GM23338 (cell line): Measurements from ENCODE around the gene TRPC4AP. TPM values are rescaled to one million over a fixed set of nuclear protein-coding genes. Genes with fewer than 3 reads are reported as not detected.

Experiments
- ATAC-seq: fragments of 200-7000 bp; cut with Tn5 transposase; 3 replicates; pipeline ENCODE4 v1.9.1; 2020
- DNase-seq: peaks from one replicate; pipeline ENCODE4 v3.0.0-alpha.2; 2015; ENCODE audit warnings: low spot score
- H2AFZ ChIP-seq: fragments of 200-600 bp; sonication (generic); 2 replicates; pipeline ENCODE4 v1.8.0; 2016; ENCODE audit warnings: antibody characterized with exemption, mild to moderate bottlenecking, moderate library complexity
- H3F3A ChIP-seq: fragments of 200-600 bp; sonication (generic); replicated peaks from 2 replicates; pipeline ENCODE4 v1.8.0; 2017; ENCODE audit warnings: antibody characterized with exemption, mixed run types, low read depth
- H3K27ac ChIP-seq: fragments of 200-600 bp; sonication (generic); 2 replicates; pipeline ENCODE4 v1.6.1; 2016; ENCODE audit warnings: low read depth
- H3K27me3 ChIP-seq: fragments of 200-600 bp; sonication (generic); 2 replicates; pipeline ENCODE4 v1.8.0; 2016; ENCODE audit warnings: mild to moderate bottlenecking, mixed run types, moderate library complexity; ENCODE audit not compliant: insufficient read depth
- H3K36me3 ChIP-seq: fragments of 200-600 bp; sonication (generic); 2 replicates; pipeline ENCODE4 v1.8.0; 2016; ENCODE audit warnings: mild to moderate bottlenecking; ENCODE audit not compliant: insufficient read depth
- H3K4me1 ChIP-seq: fragments of 200-600 bp; sonication (generic); 2 replicates; pipeline ENCODE4 v1.8.0; 2016; ENCODE audit warnings: mild to moderate bottlenecking, moderate library complexity; ENCODE audit not compliant: insufficient read depth
- H3K4me2 ChIP-seq: fragments of 200-600 bp; sonication (generic); 2 replicates; pipeline ENCODE4 v1.7.1; 2017; ENCODE audit warnings: mixed run types
- H3K4me3 ChIP-seq: fragments of 200-600 bp; sonication (generic); 2 replicates; pipeline ENCODE4 v1.6.1; 2016; ENCODE audit warnings: mixed run types
- H3K79me2 ChIP-seq: fragments of 200-600 bp; sonication (generic); replicated peaks from 2 replicates; pipeline ENCODE4 v1.8.0; 2017; ENCODE audit warnings: mild to moderate bottlenecking; ENCODE audit not compliant: insufficient read depth
- H3K9me2 ChIP-seq: fragments of 200-600 bp; sonication (generic); 2 replicates; pipeline ENCODE4 v1.8.0; 2017; ENCODE audit not compliant: insufficient read depth
- H4K20me1 ChIP-seq: fragments of 200-600 bp; sonication (generic); replicated peaks from 2 replicates; pipeline ENCODE4 v1.8.0; 2017; ENCODE audit warnings: mild to moderate bottlenecking; ENCODE audit not compliant: insufficient read depth
- H3K27ac Mint-ChIP-seq: 2 replicates; pipeline ENCODE4 v1.8.0; 2020; ENCODE audit warnings: inconsistent platforms, mild to moderate bottlenecking, moderate library complexity, mixed read lengths
- H3K27me3 Mint-ChIP-seq: 3 replicates; pipeline ENCODE4 v1.8.0; 2022; ENCODE audit warnings: low read depth, mild to moderate bottlenecking, moderate library complexity, mixed read lengths, inconsistent platforms; ENCODE audit not compliant: insufficient read depth, poor library complexity
- H3K36me3 Mint-ChIP-seq: 3 replicates; pipeline ENCODE4 v1.8.0; 2021; ENCODE audit warnings: low read depth, mild to moderate bottlenecking, inconsistent platforms, moderate library complexity, mixed read lengths
- H3K4me1 Mint-ChIP-seq: 3 replicates; pipeline ENCODE4 v1.8.0; 2020; ENCODE audit warnings: mild to moderate bottlenecking, inconsistent platforms, mixed read lengths
- H3K4me3 Mint-ChIP-seq: 3 replicates; pipeline ENCODE4 v1.8.0; 2021; ENCODE audit warnings: moderate library complexity, mild to moderate bottlenecking, inconsistent platforms, mixed read lengths
- H3K9me3 Mint-ChIP-seq: 3 replicates; pipeline ENCODE4 v1.8.0; 2020; ENCODE audit warnings: moderate library complexity, mild to moderate bottlenecking, inconsistent platforms, mixed read lengths
- CREB1 ChIP-seq: fragments of 250-450 bp; sonication (Bioruptor Pico); IDR thresholded peaks from 2 replicates; pipeline ENCODE4 v1.5.0; 2020; ENCODE audit warnings: low read depth, mild to moderate bottlenecking, moderate library complexity
- EZH2 ChIP-seq: fragments of 200-600 bp; sonication (generic); IDR thresholded peaks from one replicate; pipeline ENCODE4 v1.8.0; 2017; ENCODE audit warnings: antibody characterized with exemption, mild to moderate bottlenecking, low read depth; ENCODE audit not compliant: unreplicated experiment
- EZH2phosphoT487 ChIP-seq: fragments of 200-600 bp; sonication (generic); IDR thresholded peaks from one replicate; pipeline ENCODE4 v1.8.1; 2018; ENCODE audit warnings: antibody characterized with exemption; ENCODE audit not compliant: unreplicated experiment
- JUNB ChIP-seq: IDR thresholded peaks from one replicate; pipeline ENCODE4 v1.6.1; 2016; ENCODE audit warnings: antibody characterized with exemption; ENCODE audit not compliant: unreplicated experiment
- NANOG ChIP-seq: IDR thresholded peaks from 2 replicates; pipeline ENCODE4 v1.6.1; 2016; ENCODE audit warnings: antibody characterized with exemption, borderline replicate concordance
- POLR2AphosphoS5 ChIP-seq: IDR thresholded peaks from 2 replicates; pipeline ENCODE4 v1.6.1; 2016; ENCODE audit warnings: antibody characterized with exemption, low read depth
- STAT1 ChIP-seq: IDR thresholded peaks from one replicate; pipeline ENCODE4 v1.6.1; 2016; ENCODE audit warnings: antibody characterized with exemption; ENCODE audit not compliant: unreplicated experiment
- ZNF114 ChIP-seq: fragments of 250-450 bp; sonication (Bioruptor Pico); IDR thresholded peaks from 2 replicates; pipeline ENCODE4 v1.5.0; 2020; ENCODE audit warnings: mild to moderate bottlenecking, moderate library complexity
- polyA plus RNA-seq: library from polyadenylated mRNA; unstranded; fragments of >200 nt; fragmentation: Nextera tagmentation; extraction: Ambion mirVana; gene quantifications from 2 replicates; pipeline ENCODE4 v1.2.1, GENCODE V29; 2016
- total RNA-seq: library from RNA; depleted of rRNA; stranded (reverse); fragments of >200 nt; shearing (Covaris generic); gene quantifications from 2 replicates; pipeline ENCODE4 v1.2.3, GENCODE V29; 2014
- TF ChIP-seq, protein P1 (sequence below): IDR thresholded peaks from one replicate; pipeline ENCODE4 v1.6.1; 2018; ENCODE audit warnings: antibody characterized with exemption; ENCODE audit not compliant: unreplicated experiment
- TF ChIP-seq, protein P2 (sequence below): fragments of 250-450 bp; sonication (Bioruptor Pico); IDR thresholded peaks from 2 replicates; pipeline ENCODE4 v1.5.0; 2020; ENCODE audit warnings: mild to moderate bottlenecking, moderate library complexity
- TF ChIP-seq, protein P3 (sequence below): IDR thresholded peaks from 2 replicates; pipeline ENCODE4 v1.6.1; 2016; ENCODE audit warnings: antibody characterized with exemption
- TF ChIP-seq, protein P4 (sequence below), 2 experiments: fragments of 200-600 bp in 1 of 2; sonication (generic) in 1 of 2; conservative IDR thresholded peaks; 2 replicates each; pipeline versions ENCODE4 v1.5.1 to v1.6.1; 2016 to 2017; ENCODE audit warnings: antibody characterized with exemption in 2 of 2, low read depth in 2 of 2, mild to moderate bottlenecking in 2 of 2, moderate library complexity in 1 of 2

TRPC4AP gene
- total and polyA plus RNA-seq, 2 experiments from 2014 or later = 48.8 to 89.5 TPM

DNA sequence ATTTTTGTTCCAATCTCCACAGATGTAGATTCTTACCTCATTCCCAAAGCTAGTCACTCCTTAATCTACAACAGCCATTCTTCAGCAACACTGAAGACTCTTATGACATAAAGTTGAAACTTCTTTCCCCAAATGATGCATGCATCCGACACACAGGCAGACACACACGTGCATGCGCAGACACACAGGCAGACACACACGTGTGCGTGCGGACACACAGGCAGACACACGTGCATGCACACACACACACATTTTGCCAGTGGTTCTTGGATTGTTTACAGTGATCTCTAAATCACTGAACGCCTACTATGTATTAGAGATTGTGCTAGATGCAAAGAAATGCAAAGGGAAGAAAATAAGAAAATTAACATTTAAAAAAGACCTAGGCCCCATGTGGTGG lies 9.0 kb upstream of the TRPC4AP start:
- peaks cover 3% of the 10 kb centered on the region; the same call in 2 of the 3 replicates for H3K4me1 Mint-ChIP-seq
- TF ChIP-seq ZNF114 (no peak), EZH2 (no peak), JUNB (no peak), STAT1 (no peak), NANOG (no peak), EZH2phosphoT487 (no peak), POLR2AphosphoS5 (no peak), CREB1 (no peak)
- TF ChIP-seq, protein P1, sequence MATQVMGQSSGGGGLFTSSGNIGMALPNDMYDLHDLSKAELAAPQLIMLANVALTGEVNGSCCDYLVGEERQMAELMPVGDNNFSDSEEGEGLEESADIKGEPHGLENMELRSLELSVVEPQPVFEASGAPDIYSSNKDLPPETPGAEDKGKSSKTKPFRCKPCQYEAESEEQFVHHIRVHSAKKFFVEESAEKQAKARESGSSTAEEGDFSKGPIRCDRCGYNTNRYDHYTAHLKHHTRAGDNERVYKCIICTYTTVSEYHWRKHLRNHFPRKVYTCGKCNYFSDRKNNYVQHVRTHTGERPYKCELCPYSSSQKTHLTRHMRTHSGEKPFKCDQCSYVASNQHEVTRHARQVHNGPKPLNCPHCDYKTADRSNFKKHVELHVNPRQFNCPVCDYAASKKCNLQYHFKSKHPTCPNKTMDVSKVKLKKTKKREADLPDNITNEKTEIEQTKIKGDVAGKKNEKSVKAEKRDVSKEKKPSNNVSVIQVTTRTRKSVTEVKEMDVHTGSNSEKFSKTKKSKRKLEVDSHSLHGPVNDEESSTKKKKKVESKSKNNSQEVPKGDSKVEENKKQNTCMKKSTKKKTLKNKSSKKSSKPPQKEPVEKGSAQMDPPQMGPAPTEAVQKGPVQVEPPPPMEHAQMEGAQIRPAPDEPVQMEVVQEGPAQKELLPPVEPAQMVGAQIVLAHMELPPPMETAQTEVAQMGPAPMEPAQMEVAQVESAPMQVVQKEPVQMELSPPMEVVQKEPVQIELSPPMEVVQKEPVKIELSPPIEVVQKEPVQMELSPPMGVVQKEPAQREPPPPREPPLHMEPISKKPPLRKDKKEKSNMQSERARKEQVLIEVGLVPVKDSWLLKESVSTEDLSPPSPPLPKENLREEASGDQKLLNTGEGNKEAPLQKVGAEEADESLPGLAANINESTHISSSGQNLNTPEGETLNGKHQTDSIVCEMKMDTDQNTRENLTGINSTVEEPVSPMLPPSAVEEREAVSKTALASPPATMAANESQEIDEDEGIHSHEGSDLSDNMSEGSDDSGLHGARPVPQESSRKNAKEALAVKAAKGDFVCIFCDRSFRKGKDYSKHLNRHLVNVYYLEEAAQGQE = no peak
- TF ChIP-seq, protein P2, sequence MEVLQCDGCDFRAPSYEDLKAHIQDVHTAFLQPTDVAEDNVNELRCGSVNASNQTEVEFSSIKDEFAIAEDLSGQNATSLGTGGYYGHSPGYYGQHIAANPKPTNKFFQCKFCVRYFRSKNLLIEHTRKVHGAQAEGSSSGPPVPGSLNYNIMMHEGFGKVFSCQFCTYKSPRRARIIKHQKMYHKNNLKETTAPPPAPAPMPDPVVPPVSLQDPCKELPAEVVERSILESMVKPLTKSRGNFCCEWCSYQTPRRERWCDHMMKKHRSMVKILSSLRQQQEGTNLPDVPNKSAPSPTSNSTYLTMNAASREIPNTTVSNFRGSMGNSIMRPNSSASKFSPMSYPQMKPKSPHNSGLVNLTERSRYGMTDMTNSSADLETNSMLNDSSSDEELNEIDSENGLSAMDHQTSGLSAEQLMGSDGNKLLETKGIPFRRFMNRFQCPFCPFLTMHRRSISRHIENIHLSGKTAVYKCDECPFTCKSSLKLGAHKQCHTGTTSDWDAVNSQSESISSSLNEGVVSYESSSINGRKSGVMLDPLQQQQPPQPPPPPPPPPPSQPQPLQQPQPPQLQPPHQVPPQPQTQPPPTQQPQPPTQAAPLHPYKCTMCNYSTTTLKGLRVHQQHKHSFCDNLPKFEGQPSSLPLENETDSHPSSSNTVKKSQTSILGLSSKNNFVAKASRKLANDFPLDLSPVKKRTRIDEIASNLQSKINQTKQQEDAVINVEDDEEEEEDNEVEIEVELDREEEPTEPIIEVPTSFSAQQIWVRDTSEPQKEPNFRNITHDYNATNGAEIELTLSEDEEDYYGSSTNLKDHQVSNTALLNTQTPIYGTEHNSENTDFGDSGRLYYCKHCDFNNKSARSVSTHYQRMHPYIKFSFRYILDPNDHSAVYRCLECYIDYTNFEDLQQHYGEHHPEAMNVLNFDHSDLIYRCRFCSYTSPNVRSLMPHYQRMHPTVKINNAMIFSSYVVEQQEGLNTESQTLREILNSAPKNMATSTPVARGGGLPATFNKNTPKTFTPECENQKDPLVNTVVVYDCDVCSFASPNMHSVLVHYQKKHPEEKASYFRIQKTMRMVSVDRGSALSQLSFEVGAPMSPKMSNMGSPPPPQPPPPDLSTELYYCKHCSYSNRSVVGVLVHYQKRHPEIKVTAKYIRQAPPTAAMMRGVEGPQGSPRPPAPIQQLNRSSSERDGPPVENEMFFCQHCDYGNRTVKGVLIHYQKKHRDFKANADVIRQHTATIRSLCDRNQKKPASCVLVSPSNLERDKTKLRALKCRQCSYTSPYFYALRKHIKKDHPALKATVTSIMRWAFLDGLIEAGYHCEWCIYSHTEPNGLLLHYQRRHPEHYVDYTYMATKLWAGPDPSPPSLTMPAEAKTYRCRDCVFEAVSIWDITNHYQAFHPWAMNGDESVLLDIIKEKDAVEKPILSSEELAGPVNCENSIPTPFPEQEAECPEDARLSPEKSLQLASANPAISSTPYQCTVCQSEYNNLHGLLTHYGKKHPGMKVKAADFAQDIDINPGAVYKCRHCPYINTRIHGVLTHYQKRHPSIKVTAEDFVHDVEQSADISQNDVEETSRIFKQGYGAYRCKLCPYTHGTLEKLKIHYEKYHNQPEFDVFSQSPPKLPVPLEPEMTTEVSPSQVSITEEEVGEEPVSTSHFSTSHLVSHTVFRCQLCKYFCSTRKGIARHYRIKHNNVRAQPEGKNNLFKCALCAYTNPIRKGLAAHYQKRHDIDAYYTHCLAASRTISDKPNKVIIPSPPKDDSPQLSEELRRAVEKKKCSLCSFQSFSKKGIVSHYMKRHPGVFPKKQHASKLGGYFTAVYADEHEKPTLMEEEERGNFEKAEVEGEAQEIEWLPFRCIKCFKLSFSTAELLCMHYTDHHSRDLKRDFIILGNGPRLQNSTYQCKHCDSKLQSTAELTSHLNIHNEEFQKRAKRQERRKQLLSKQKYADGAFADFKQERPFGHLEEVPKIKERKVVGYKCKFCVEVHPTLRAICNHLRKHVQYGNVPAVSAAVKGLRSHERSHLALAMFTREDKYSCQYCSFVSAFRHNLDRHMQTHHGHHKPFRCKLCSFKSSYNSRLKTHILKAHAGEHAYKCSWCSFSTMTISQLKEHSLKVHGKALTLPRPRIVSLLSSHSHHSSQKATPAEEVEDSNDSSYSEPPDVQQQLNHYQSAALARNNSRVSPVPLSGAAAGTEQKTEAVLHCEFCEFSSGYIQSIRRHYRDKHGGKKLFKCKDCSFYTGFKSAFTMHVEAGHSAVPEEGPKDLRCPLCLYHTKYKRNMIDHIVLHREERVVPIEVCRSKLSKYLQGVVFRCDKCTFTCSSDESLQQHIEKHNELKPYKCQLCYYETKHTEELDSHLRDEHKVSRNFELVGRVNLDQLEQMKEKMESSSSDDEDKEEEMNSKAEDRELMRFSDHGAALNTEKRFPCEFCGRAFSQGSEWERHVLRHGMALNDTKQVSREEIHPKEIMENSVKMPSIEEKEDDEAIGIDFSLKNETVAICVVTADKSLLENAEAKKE = no peak
- TF ChIP-seq, protein P3, sequence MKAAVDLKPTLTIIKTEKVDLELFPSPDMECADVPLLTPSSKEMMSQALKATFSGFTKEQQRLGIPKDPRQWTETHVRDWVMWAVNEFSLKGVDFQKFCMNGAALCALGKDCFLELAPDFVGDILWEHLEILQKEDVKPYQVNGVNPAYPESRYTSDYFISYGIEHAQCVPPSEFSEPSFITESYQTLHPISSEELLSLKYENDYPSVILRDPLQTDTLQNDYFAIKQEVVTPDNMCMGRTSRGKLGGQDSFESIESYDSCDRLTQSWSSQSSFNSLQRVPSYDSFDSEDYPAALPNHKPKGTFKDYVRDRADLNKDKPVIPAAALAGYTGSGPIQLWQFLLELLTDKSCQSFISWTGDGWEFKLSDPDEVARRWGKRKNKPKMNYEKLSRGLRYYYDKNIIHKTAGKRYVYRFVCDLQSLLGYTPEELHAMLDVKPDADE = no peak
- TF ChIP-seq, protein P4, sequence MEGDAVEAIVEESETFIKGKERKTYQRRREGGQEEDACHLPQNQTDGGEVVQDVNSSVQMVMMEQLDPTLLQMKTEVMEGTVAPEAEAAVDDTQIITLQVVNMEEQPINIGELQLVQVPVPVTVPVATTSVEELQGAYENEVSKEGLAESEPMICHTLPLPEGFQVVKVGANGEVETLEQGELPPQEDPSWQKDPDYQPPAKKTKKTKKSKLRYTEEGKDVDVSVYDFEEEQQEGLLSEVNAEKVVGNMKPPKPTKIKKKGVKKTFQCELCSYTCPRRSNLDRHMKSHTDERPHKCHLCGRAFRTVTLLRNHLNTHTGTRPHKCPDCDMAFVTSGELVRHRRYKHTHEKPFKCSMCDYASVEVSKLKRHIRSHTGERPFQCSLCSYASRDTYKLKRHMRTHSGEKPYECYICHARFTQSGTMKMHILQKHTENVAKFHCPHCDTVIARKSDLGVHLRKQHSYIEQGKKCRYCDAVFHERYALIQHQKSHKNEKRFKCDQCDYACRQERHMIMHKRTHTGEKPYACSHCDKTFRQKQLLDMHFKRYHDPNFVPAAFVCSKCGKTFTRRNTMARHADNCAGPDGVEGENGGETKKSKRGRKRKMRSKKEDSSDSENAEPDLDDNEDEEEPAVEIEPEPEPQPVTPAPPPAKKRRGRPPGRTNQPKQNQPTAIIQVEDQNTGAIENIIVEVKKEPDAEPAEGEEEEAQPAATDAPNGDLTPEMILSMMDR (conservative IDR thresholded peaks at IDR 0.05; ENCODE audit: low read depth in 2 of 2) = no peak
- H3K4me3 Mint-ChIP-seq = no peak overlapping the region
- Histone ChIP-seq H3K36me3 (no peaks in the 10 kb centered on the region), H3K27me3 (no peaks in the 10 kb centered on the region), H3K9me2 (no peaks in the 10 kb centered on the region), H3K79me2 (no peaks in the 10 kb centered on the region), H3K4me1 (no peaks in the 10 kb centered on the region), H3F3A (peaks cover 6% of the 10 kb centered on the region), H4K20me1 (no peaks in the 10 kb centered on the region), H3K4me2 (no peak overlapping the region), H2AFZ (no peak overlapping the region), H3K4me3 (no peak overlapping the region), H3K27ac (0 out of 2 replicates have a peak overlapping the region, but pooled peaks have one; percentile 22)
- no peak for ATAC-seq
- peaks cover 3% of the 10 kb centered on the region; the same call in 2 of the 3 replicates for H3K9me3 Mint-ChIP-seq
- no peaks in the 10 kb centered on the region for H3K27me3 Mint-ChIP-seq
- H3K27ac Mint-ChIP-seq = no peak overlapping the region
- no peak for DNase-seq
- H3K36me3 Mint-ChIP-seq = no peaks in the 10 kb centered on the region
